K562 (cell line): ENCODE measurements around the gene ATG12. TPM values are rescaled to one million over a fixed set of nuclear protein-coding genes. Genes with fewer than 3 reads are reported as not detected.

Experiments used
- ATAC-seq: fragments of 200-7000 bp; cut with Tn5 transposase; 3 replicates; pipeline ENCODE4 v1.9.1; 2020; ENCODE audit warnings: moderate library complexity
- BruUV-seq: library from RNA; stranded (reverse); fragments of 400-500 nt; replicated peaks from 2 replicates; lab custom pipeline; 2021; lab: Mats Ljungman, UMichigan
- CTCF ChIA-PET: fragments of 300-600 bp; formaldehyde crosslinking; extraction: SDS; loops from one replicate; lab custom pipeline; 2021; ENCODE audit warnings: low intra/inter-chr PET ratio; lab: Yijun Ruan, JAX
- POLR2A ChIA-PET: fragments of 300-600, 350-650 bp; sonication (Branson Sonifier 250); formaldehyde crosslinking; extraction: SDS; loops from one replicate; lab custom pipeline; 2021; ENCODE audit warnings: antibody characterized with exemption, inconsistent platforms; lab: Yijun Ruan, JAX
- DNase-seq, 4 experiments: peaks; one replicate each; pipeline versions ENCODE4 v3.0.0 to v3.0.0-alpha.2; 2011 to 2018; ENCODE audit warnings: low spot score in 3 of 4, mixed read lengths in 3 of 4; ENCODE audit errors: extremely low read depth in 1 of 4
- FAIRE-seq: peaks from 2 replicates; lab custom pipeline; 2011; peaks lifted over from hg19 to GRCh38; lab: Jason Lieb, UNC
- H2AFZ ChIP-seq: 2 replicates; pipeline ENCODE4 v1.6.0; 2011; ENCODE audit warnings: low read depth, low read length, control low read depth, inconsistent platforms
- H3K27ac ChIP-seq: fragments of 200-600 bp; 3 replicates; pipeline ENCODE4 v1.8.0; 2011; ENCODE audit warnings: low read depth, mild to moderate bottlenecking, control low read depth, inconsistent platforms, low read length, moderate library complexity, mixed read lengths; ENCODE audit errors: extremely low read depth
- H3K27me3 ChIP-seq, 2 experiments: fragments of 300-600 bp in 1 of 2; 2 replicates in 1 of 2; 3 replicates in 1 of 2; pipeline versions ENCODE4 v1.6.0 to v1.8.0; 2011; ENCODE audit warnings: inconsistent platforms in 2 of 2, low read length in 2 of 2, mild to moderate bottlenecking in 1 of 2, mixed read lengths in 1 of 2, moderate library complexity in 1 of 2; ENCODE audit not compliant: control insufficient read depth in 2 of 2, insufficient read depth in 2 of 2
- H3K36me3 ChIP-seq: fragments of 300-600 bp; 3 replicates; pipeline ENCODE4 v1.8.0; 2011; ENCODE audit warnings: mild to moderate bottlenecking, low read length, inconsistent platforms; ENCODE audit not compliant: control insufficient read depth, insufficient read depth
- H3K4me1 ChIP-seq, 2 experiments: fragments of 200-600 bp in 1 of 2; replicated peaks in 1 of 2; 2 replicates in 1 of 2; 3 replicates in 1 of 2; pipeline versions ENCODE4 v1.5.1 to v1.8.0; 2011; ENCODE audit warnings: inconsistent platforms in 2 of 2, low read length in 2 of 2, mild to moderate bottlenecking in 1 of 2, mixed read lengths in 1 of 2, moderate library complexity in 1 of 2; ENCODE audit not compliant: control insufficient read depth in 2 of 2, insufficient read depth in 2 of 2
- H3K4me2 ChIP-seq: 2 replicates; pipeline ENCODE4 v1.6.1; 2011; ENCODE audit warnings: low read length, control low read depth, inconsistent platforms, mixed read lengths; ENCODE audit not compliant: insufficient read depth
- H3K4me3 ChIP-seq: fragments of 200-600 bp; sonication (generic), shearing (Covaris generic); 2 replicates; pipeline ENCODE4 v1.5.1; 2016; ENCODE audit warnings: control low read depth, inconsistent platforms
- H3K79me2 ChIP-seq: fragments of 200-600 bp; 3 replicates; pipeline ENCODE4 v1.8.0; 2011; ENCODE audit warnings: low read length, inconsistent platforms; ENCODE audit not compliant: control insufficient read depth, insufficient read depth
- H3K9ac ChIP-seq, 2 experiments: 2 replicates each; pipeline versions ENCODE4 v1.6.0 to v1.6.1; 2011; ENCODE audit warnings: low read depth in 2 of 2, low read length in 2 of 2, control low read depth in 1 of 2, inconsistent platforms in 1 of 2, mild to moderate bottlenecking in 1 of 2, mixed read lengths in 1 of 2; ENCODE audit not compliant: insufficient read depth in 1 of 2
- H3K9me1 ChIP-seq: one replicate; pipeline ENCODE4 v1.6.0; 2011; ENCODE audit warnings: inconsistent platforms, mild to moderate bottlenecking, low read length, moderate library complexity; ENCODE audit not compliant: control insufficient read depth, insufficient read depth
- H3K9me3 ChIP-seq: replicated peaks from 2 replicates; pipeline ENCODE4 v1.5.1; 2011; ENCODE audit warnings: low read depth, low read length, inconsistent platforms; ENCODE audit not compliant: control insufficient read depth, insufficient read depth
- H4K20me1 ChIP-seq: replicated peaks from 2 replicates; pipeline ENCODE4 v1.6.1; 2011; ENCODE audit warnings: low read length, inconsistent platforms, mixed read lengths; ENCODE audit not compliant: control insufficient read depth, insufficient read depth
- BCOR ChIP-seq: fragments of 450-650 bp; IDR thresholded peaks from 2 replicates; pipeline ENCODE4 v1.6.1; 2016
- C11orf30 ChIP-seq: fragments of 450-650 bp; IDR thresholded peaks from 2 replicates; pipeline ENCODE4 v1.6.1; 2016; ENCODE audit warnings: low read depth, mild to moderate bottlenecking
- HBP1 ChIP-seq: fragments of 450-650 bp; formaldehyde crosslinking; IDR thresholded peaks from 2 replicates; pipeline ENCODE4 v1.4.0; 2022; ENCODE audit warnings: missing genetic modification characterization
- KDM4B ChIP-seq, 2 experiments: fragments of 450-650 bp in 1 of 2; sonication (generic) in 1 of 2; IDR thresholded peaks; 2 replicates each; pipeline ENCODE4 v1.6.1; 2016 to 2017; ENCODE audit warnings: borderline replicate concordance in 2 of 2, antibody characterized with exemption in 1 of 2, low read depth in 1 of 2, mild to moderate bottlenecking in 1 of 2
- MLX ChIP-seq, 2 experiments: fragments of 450-650 bp in 1 of 2; sonication (generic) in 1 of 2; formaldehyde crosslinking; conservative IDR thresholded peaks; 2 replicates each; pipeline versions ENCODE4 v1.4.0 to v1.8.1; 2020 to 2022; ENCODE audit warnings: mild to moderate bottlenecking in 1 of 2, missing genetic modification reagents in 1 of 2
- MTA1 ChIP-seq: fragments of 450-650 bp; IDR thresholded peaks from 2 replicates; pipeline ENCODE4 v1.6.1; 2017; ENCODE audit warnings: borderline replicate concordance
- MXI1 ChIP-seq: IDR thresholded peaks from 2 replicates; pipeline ENCODE4 v1.6.1; 2011; ENCODE audit warnings: low read depth, mild to moderate bottlenecking, improper control_type of control experiment, low read length
- NFIC ChIP-seq: fragments of 450-650 bp; IDR thresholded peaks from 2 replicates; pipeline ENCODE4 v1.6.1; 2017; ENCODE audit warnings: mild to moderate bottlenecking, inconsistent platforms
- OTX1 ChIP-seq: fragments of 450-650 bp; formaldehyde crosslinking; IDR thresholded peaks from 2 replicates; pipeline ENCODE4 v1.4.0; 2022; ENCODE audit warnings: mild to moderate bottlenecking
- PHB ChIP-seq: fragments of 250-450 bp; sonication (Bioruptor Pico); IDR thresholded peaks from 2 replicates; pipeline ENCODE4 v1.5.0; 2021
- POLR2AphosphoS2 ChIP-seq: IDR thresholded peaks from 2 replicates; pipeline ENCODE4 v1.6.1; 2012; ENCODE audit warnings: low read length, improper control_type of control experiment
- TCF3 ChIP-seq: sonication (generic); formaldehyde crosslinking; IDR thresholded peaks from 2 replicates; pipeline ENCODE4 v1.4.0; 2020; ENCODE audit warnings: mild to moderate bottlenecking, missing genetic modification reagents
- U2AF2 ChIP-seq: fragments of 200-400 bp; formaldehyde crosslinking; optimal IDR thresholded peaks from 2 replicates; pipeline ENCODE3; 2017; ENCODE audit warnings: low read depth, mild to moderate bottlenecking, low read length
- WGBS: fragments of 100-300 bp; shearing (Covaris generic); methylation state at CpG from one replicate; pipeline ENCODE4 v1.1.6; 2016; ENCODE audit warnings: low coverage, mixed read lengths; ENCODE audit not compliant: insufficient coverage; ENCODE audit errors: missing lambda C conversion rate; 5-methylcytosine and 5-hydroxymethylcytosine counted together
- in situ Hi-C: fragments of 300-500 bp; cut with MboI; formaldehyde crosslinking; loops from 4 replicates; pipeline ENCODE4 v1.15.0; 2018; ENCODE audit warnings: inconsistent platforms, mixed read lengths
- intact Hi-C: fragments of 100-400 bp; cut with micrococcal nuclease; formaldehyde crosslinking; loops from 2 replicates; pipeline ENCODE4 v1.14.2; 2022
- polyA plus RNA-seq, 8 experiments: library from polyadenylated mRNA; depleted of rRNA in 4 of 8; stranded (reverse) in 5 of 8; unstranded in 3 of 8; fragments of >200 nt; fragmentation: Nextera tagmentation in 2 of 8; fragmentation: Illumina TruSeq in 1 of 8; extraction: Ambion mirVana in 2 of 8; extraction: Trizol in 1 of 8; gene quantifications; 2 replicates each; pipeline versions ENCODE4 v1.2.1 to v1.2.3, GENCODE V29; 2011 to 2014; ENCODE audit warnings: inconsistent platforms in 1 of 8, missing spikeins in 1 of 8
- total RNA-seq, 7 experiments: library from RNA; depleted of rRNA in 6 of 7; stranded (reverse); fragments of >200 nt in 6 of 7; fragmentation: Illumina TruSeq in 2 of 7; extraction: Trizol in 2 of 7; gene quantifications; 2 replicates each; pipeline versions ENCODE4 v1.2.1 to v1.2.3, GENCODE V29; 2011 to 2021; ENCODE audit warnings: low replicate concordance in 1 of 7
- TF ChIP-seq, protein P1 (sequence below): fragments of 200-800 bp; sonication (Bioruptor generic); IDR thresholded peaks from 2 replicates; pipeline ENCODE4 v1.6.1; 2016; ENCODE audit warnings: missing genetic modification characterization, missing compliant biosample characterization
- TF ChIP-seq, protein P2 (sequence below): sonication (generic); formaldehyde crosslinking; IDR thresholded peaks from 2 replicates; pipeline ENCODE4 v1.9.0; 2022; ENCODE audit warnings: mild to moderate bottlenecking, missing genetic modification reagents

ATG12 gene
- total and polyA plus RNA-seq, 9 of the 15 experiments (the other 6 are each of a cell fraction or from before 2014, with no cell fraction given) = 21.6 to 132 (median 61.3) TPM

- TF ChIP-seq, protein P1, sequence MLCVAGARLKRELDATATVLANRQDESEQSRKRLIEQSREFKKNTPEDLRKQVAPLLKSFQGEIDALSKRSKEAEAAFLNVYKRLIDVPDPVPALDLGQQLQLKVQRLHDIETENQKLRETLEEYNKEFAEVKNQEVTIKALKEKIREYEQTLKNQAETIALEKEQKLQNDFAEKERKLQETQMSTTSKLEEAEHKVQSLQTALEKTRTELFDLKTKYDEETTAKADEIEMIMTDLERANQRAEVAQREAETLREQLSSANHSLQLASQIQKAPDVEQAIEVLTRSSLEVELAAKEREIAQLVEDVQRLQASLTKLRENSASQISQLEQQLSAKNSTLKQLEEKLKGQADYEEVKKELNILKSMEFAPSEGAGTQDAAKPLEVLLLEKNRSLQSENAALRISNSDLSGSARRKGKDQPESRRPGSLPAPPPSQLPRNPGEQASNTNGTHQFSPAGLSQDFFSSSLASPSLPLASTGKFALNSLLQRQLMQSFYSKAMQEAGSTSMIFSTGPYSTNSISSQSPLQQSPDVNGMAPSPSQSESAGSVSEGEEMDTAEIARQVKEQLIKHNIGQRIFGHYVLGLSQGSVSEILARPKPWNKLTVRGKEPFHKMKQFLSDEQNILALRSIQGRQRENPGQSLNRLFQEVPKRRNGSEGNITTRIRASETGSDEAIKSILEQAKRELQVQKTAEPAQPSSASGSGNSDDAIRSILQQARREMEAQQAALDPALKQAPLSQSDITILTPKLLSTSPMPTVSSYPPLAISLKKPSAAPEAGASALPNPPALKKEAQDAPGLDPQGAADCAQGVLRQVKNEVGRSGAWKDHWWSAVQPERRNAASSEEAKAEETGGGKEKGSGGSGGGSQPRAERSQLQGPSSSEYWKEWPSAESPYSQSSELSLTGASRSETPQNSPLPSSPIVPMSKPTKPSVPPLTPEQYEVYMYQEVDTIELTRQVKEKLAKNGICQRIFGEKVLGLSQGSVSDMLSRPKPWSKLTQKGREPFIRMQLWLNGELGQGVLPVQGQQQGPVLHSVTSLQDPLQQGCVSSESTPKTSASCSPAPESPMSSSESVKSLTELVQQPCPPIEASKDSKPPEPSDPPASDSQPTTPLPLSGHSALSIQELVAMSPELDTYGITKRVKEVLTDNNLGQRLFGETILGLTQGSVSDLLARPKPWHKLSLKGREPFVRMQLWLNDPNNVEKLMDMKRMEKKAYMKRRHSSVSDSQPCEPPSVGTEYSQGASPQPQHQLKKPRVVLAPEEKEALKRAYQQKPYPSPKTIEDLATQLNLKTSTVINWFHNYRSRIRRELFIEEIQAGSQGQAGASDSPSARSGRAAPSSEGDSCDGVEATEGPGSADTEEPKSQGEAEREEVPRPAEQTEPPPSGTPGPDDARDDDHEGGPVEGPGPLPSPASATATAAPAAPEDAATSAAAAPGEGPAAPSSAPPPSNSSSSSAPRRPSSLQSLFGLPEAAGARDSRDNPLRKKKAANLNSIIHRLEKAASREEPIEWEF (CRISPR knock-in tag) = no peak
- TF ChIP-seq OTX1 (CRISPR knock-in tag) (no peak), MTA1 (no peak)
These were observed 15.7 kb upstream of the ATG12 start (continued) for GRCh38 chr5:115857057-115857479.

DNA sequence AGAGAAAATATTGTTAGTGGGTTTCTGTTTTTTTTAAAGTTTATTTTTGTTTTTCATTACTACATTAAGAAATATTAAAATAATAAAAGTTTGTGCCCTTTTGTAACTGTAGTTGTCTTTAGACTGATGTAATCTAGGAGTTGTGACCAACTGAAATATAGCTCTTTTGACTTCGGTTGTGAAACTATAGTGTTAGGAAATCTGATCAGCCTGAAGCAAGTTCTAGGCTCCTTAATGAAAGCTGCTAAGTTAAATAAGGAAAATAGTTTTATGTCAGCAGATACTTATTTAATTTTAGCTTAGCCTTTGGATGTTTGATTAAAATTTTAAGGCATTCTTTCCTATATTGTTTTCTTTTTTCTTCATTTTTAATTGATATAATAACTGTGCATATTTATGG, 14.6 kb upstream of the ATG12 start:
- H3K79me2 ChIP-seq = peaks cover 49% of the 10 kb centered on the region
- no peaks in the 10 kb centered on the region for H4K20me1 ChIP-seq
- H3K9me3 ChIP-seq = 0 out of 2 replicates have a peak, but pooled peaks cover 2% of the 10 kb centered on the region
- DNase-seq (no peak), ATAC-seq (no peak), FAIRE-seq (no peak)
- no peaks in the 10 kb centered on the region for H3K36me3 ChIP-seq
- H3K27me3 ChIP-seq = no peaks in the 10 kb centered on the region
- H3K27ac ChIP-seq = no peak overlapping the region
- CTCF ChIA-PET = no interaction called here
- H3K4me3 ChIP-seq = no peak overlapping the region
- H2AFZ ChIP-seq = no peak overlapping the region
- H3K9me1 ChIP-seq = no peaks in the 10 kb centered on the region
- 64% methylated on average over 1 of the region's 1 CpG for WGBS
- in situ Hi-C loops (no loop called here), intact Hi-C loops (no loop called here)
- no peak overlapping the region for H3K4me2 ChIP-seq
- no TSS peak for BruUV-seq
- no peaks in the 10 kb centered on the region for H3K4me1 ChIP-seq
- H3K9ac ChIP-seq = no peak overlapping the region
- POLR2A ChIA-PET = no interaction called here
- TF ChIP-seq U2AF2 (no peak), KDM4B (IDR thresholded peaks at IDR 0.05; ENCODE audit: borderline replicate concordance in 2 of 2, low read depth in 1 of 2) (no peak), MXI1 (no peak), BCOR (no peak), NFIC (no peak), POLR2AphosphoS2 (no peak), HBP1 (CRISPR knock-in tag) (no peak), C11orf30 (no peak), MLX (CRISPR knock-in tag; conservative IDR thresholded peaks at IDR 0.05) (no peak), TCF3 (CRISPR knock-in tag) (no peak), PHB (CRISPR knock-in tag) (no peak)
- TF ChIP-seq, protein P2, sequence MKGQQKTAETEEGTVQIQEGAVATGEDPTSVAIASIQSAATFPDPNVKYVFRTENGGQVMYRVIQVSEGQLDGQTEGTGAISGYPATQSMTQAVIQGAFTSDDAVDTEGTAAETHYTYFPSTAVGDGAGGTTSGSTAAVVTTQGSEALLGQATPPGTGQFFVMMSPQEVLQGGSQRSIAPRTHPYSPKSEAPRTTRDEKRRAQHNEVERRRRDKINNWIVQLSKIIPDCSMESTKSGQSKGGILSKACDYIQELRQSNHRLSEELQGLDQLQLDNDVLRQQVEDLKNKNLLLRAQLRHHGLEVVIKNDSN (CRISPR knock-in tag) = no peak
